Activated CD8-positive, alpha-beta T cell treated with anti-CD3 and anti-CD28 coated beads for 36 hours (primary cell): Measurements from ENCODE around the gene MSRB1. TPM values are rescaled to one million over a fixed set of nuclear protein-coding genes. Genes with fewer than 3 reads are reported as not detected.

ENCODE experiments used
- ATAC-seq: fragments of 200-7000 bp; cut with Tn5 transposase; one replicate; pipeline ENCODE4 v1.10.0; 2021; ENCODE audit warnings: mild to moderate bottlenecking, moderate library complexity
- CTCF ChIA-PET: fragments of 350-600 bp; sonication (Branson Sonifier 250); formaldehyde crosslinking; loops from one replicate; lab custom pipeline; 2021; ENCODE audit warnings: antibody characterized with exemption; lab: Charles Lee
- POLR2A ChIA-PET: fragments of 350-600 bp; sonication (Branson Sonifier 250); formaldehyde crosslinking; loops from one replicate; lab custom pipeline; 2021; ENCODE audit warnings: antibody characterized with exemption; lab: Charles Lee
- DNase-seq: peaks from one replicate; pipeline ENCODE4 v3.0.0-alpha.2; 2020
- H3K27ac Mint-ChIP-seq: one replicate; pipeline ENCODE4 v1.8.0; 2021; ENCODE audit warnings: mild to moderate bottlenecking, mixed read lengths
- H3K27me3 Mint-ChIP-seq: one replicate; pipeline ENCODE4 v1.8.0; 2021; ENCODE audit warnings: mixed read lengths
- H3K36me3 Mint-ChIP-seq: one replicate; pipeline ENCODE4 v1.8.0; 2021; ENCODE audit warnings: low read depth, mixed read lengths
- H3K4me1 Mint-ChIP-seq: one replicate; pipeline ENCODE4 v1.8.0; 2021; ENCODE audit warnings: low read depth, mixed read lengths
- H3K4me3 Mint-ChIP-seq: one replicate; pipeline ENCODE4 v1.8.0; 2021; ENCODE audit warnings: mild to moderate bottlenecking, moderate library complexity, mixed read lengths
- H3K9me3 Mint-ChIP-seq: one replicate; pipeline ENCODE4 v1.8.0; 2021; ENCODE audit warnings: mixed read lengths
- intact Hi-C: fragments of 100-400 bp; cut with micrococcal nuclease; formaldehyde crosslinking; loops from one replicate; pipeline ENCODE4 v1.10.0; 2022
- total RNA-seq, 2 experiments: library from RNA; stranded (reverse); gene quantifications; one replicate each; pipeline ENCODE4 v1.2.3, GENCODE V29; 2021
- TF ChIP-seq, protein P1 (sequence below): fragments of 200-600 bp; IDR thresholded peaks from one replicate; pipeline ENCODE4 v1.8.0; 2022; ENCODE audit warnings: antibody characterized with exemption, mild to moderate bottlenecking

The MSRB1 gene
- total RNA-seq, 2 experiments from 2014 or later: 15.5 to 18.1 TPM

DNA sequence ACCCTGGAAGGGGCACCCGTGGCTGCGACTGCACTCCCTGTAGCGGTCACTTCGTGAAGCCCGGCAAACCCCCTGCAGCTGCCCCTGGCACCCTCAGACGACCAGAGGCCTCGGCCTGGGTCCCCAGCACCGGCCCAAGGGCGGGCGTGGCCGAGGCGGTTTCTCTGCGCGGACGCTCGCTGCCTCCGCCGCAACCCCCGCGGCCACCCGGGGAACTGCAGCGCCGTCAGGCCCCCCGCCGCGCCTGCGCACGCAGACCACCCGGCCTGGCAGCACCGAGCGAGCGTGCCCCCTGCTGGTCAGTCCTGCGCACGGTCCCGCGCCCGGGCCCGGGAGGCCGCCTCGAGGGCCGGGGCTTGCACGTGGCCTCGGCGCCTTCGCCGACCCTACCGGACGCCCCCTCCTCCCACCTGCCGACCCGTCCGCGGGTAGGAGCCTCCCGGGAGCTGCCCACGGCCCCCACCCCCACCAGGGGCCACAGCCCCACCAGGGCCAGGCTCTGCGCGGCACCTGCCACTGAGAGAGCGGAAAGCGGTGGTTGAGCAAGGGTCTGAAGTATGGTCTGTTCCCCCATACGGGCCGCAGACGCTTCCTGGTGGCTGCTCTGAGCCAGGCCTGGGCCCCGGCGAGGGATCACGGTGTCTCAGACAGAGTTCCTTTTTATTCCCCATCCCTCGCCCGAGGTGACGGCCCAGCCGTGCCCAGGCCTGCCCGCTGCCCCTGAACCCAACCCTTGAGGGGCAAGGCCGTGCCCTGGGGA, 13.2 kb downstream of the MSRB1 start:
- ATAC-seq: peak; percentile 98
- Mint-ChIP-seq H3K27me3 (no peaks in the 10 kb centered on the region), H3K4me3 (peak overlapping the region; percentile 67)

DNA sequence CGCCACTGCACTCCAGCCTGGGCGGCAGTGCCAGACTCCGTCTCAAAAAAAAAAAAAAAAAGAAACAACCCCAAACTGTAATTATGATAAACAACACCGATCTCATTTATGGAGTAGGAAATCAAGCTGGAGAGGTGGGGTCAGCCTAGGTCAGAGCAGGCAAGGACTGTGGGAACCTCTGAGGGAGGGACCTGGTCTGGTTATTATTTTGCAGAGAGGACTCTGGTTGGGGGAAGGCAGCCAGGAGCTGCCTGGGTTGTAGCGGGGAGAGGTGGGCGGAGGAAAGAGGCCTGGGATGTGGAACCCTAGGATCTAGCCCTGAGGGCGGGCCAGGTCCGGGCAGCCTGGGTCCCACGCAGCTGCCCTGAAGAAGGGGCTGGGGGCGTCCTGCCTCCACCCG, 13.9 kb downstream of the MSRB1 start:
- ChIA-PET CTCF (interaction anchor here (0.6 to 3.8 kb wide), 22 partner anchors 9 to 457 kb away, joined by 3 to 29 read pairs (median 4); partner anchors contain the start of genes FAHD1, HAGH, NUBP2 and SPSB3), POLR2A (interaction anchor here (1.0 kb wide), 1 partner anchor 226 kb away, joined by 3 read pairs; the partner anchor contains the start of gene TRAF7)
- Mint-ChIP-seq H3K9me3 (no peaks in the 10 kb centered on the region), H3K27ac (peak overlapping the region; percentile 50), H3K4me3 (peak overlapping the region; percentile 67), H3K36me3 (no peaks in the 10 kb centered on the region), H3K27me3 (no peaks in the 10 kb centered on the region), H3K4me1 (peaks cover 2% of the 10 kb centered on the region)
- TF ChIP-seq, protein P1, sequence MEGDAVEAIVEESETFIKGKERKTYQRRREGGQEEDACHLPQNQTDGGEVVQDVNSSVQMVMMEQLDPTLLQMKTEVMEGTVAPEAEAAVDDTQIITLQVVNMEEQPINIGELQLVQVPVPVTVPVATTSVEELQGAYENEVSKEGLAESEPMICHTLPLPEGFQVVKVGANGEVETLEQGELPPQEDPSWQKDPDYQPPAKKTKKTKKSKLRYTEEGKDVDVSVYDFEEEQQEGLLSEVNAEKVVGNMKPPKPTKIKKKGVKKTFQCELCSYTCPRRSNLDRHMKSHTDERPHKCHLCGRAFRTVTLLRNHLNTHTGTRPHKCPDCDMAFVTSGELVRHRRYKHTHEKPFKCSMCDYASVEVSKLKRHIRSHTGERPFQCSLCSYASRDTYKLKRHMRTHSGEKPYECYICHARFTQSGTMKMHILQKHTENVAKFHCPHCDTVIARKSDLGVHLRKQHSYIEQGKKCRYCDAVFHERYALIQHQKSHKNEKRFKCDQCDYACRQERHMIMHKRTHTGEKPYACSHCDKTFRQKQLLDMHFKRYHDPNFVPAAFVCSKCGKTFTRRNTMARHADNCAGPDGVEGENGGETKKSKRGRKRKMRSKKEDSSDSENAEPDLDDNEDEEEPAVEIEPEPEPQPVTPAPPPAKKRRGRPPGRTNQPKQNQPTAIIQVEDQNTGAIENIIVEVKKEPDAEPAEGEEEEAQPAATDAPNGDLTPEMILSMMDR: no peak
- DNase-seq: peak; percentile 37
- intact Hi-C loops: no loop called here
- peak; percentile 17 for ATAC-seq

More for the DNA sequence above, 13.2 kb downstream of the MSRB1 start:
- peak; percentile 92 for DNase-seq
- Mint-ChIP-seq H3K27ac (no peak overlapping the region), H3K4me1 (peaks cover 2% of the 10 kb centered on the region), H3K36me3 (no peaks in the 10 kb centered on the region), H3K9me3 (no peaks in the 10 kb centered on the region)
- intact Hi-C loops: no loop called here
- POLR2A ChIA-PET: interaction anchor here (0.6 to 1.6 kb wide), 4 partner anchors 22 to 579 kb away, joined by 3 read pairs; partner anchors contain the start of gene TRAF7
- CTCF ChIA-PET: interaction anchor here (0.6 to 3.8 kb wide), 23 partner anchors 8 to 458 kb away, joined by 3 to 29 read pairs (median 4); partner anchors contain the start of genes FAHD1, HAGH, NUBP2 and SPSB3
- TF ChIP-seq, protein P1: peak; percentile 98

DNA sequence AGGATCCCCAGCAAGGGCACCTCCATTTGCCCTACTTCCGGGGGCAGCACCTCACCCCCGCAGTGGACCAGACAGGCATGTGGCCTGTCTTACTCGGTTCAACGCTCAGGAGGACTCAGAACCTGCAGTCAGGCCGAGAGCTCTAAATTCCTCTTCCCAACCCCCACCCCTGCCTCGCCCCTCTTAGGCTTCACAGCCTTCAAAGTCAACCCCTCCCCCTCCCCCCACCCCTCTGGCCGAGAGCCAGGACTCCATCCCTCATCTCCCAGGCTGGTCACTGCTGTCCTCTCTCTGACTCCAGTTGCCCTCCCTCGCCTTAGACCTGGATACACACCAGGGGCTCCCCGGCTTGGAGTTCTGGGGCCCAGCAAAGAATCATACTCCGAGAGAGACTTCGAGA, 16.7 kb downstream of the MSRB1 start:
- Mint-ChIP-seq H3K36me3 (no peaks in the 10 kb centered on the region), H3K4me1 (peaks cover 2% of the 10 kb centered on the region), H3K4me3 (no peak overlapping the region), H3K9me3 (no peaks in the 10 kb centered on the region), H3K27ac (no peak overlapping the region), H3K27me3 (peaks cover 14% of the 10 kb centered on the region)
- DNase-seq (no peak), ATAC-seq (no peak)
- ChIA-PET CTCF (no interaction called here), POLR2A (no interaction called here)
- intact Hi-C loops: no loop called here
- TF ChIP-seq, protein P1: no peak

DNA sequence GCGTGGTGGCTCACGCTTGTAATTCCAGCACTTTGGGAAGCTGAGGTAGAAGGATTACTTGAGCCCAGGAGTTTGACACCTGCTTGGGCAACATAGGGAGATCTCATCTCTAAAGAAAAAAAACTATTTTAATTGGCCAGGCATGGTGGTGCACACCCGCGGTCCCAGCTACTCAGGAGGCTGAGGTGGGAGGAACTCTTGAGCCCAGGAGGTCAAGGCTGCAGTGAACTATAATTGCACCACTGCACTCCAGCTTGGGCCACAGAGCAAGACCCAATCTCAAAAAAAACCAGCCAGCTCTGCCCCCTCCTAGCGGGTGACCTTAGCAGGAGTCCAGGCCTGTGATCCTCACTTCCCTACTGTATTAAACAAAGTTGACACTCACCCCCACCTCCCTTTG, 18.9 kb downstream of the MSRB1 start:
- TF ChIP-seq, protein P1: no peak
- Mint-ChIP-seq H3K36me3 (no peaks in the 10 kb centered on the region), H3K4me3 (no peak overlapping the region), H3K27ac (no peak overlapping the region), H3K27me3 (peaks cover 26% of the 10 kb centered on the region), H3K4me1 (peaks cover 1% of the 10 kb centered on the region), H3K9me3 (no peaks in the 10 kb centered on the region)
- ChIA-PET CTCF (interaction anchor here (0.8 to 1.4 kb wide), 4 partner anchors 45 to 60 kb away, joined by 3 to 6 read pairs (median 3); no protein-coding TSS in a partner anchor), POLR2A (no interaction called here)
- intact Hi-C loops: no loop called here
- DNase-seq: no peak
- ATAC-seq: no peak
